ENCODE data around the gene WNK4.

Gene WNK4

GRCh38 chr17:42797067-42798007 is 16.9 kb downstream of the WNK4 start:
- DNase-seq (ENCODE audit: low spot score), result no peak

GRCh38 chr17:42798011-42798382 is 17.6 kb downstream of the WNK4 start:
- no peak for DNase-seq (ENCODE audit: low spot score)

- DNase-seq (ENCODE audit: low spot score), result peak; percentile 79
These were observed 18.3 kb downstream of the WNK4 start, which contains the start of the genes CNTD1 and COA3 for GRCh38 chr17:42798383-42799380. Gene CNTD1 (plus strand): TSS chr17:42798861. CDS start chr17:42799068, 207 bp downstream. Gene COA3 (minus strand): TSS chr17:42798704. CDS start chr17:42798681, 23 bp downstream.

GRCh38 chr17:42803074-42803883 is 22.9 kb downstream of the WNK4 start:
- DNase-seq (ENCODE audit: low spot score), result no peak

- DNase-seq (ENCODE audit: low spot score), result no peak
These were observed 24.5 kb downstream of the WNK4 start for GRCh38 chr17:42804918-42805367.

GRCh38 chr17:42806249-42806648 is 25.8 kb downstream of the WNK4 start:
- no peak for DNase-seq (ENCODE audit: low spot score)

GRCh38 chr17:42809250-42809649 is 28.8 kb downstream of the WNK4 start:
- no peak for DNase-seq (ENCODE audit: low spot score)

GRCh38 chr17:42814633-42815399 is 34.4 kb downstream of the WNK4 start:
- no peak for DNase-seq (ENCODE audit: low spot score)

- no peak for DNase-seq (ENCODE audit: low spot score)
These were observed 37.5 kb downstream of the WNK4 start for GRCh38 chr17:42817866-42818265.

- no peak for DNase-seq (ENCODE audit: low spot score)
These were observed 38.0 kb downstream of the WNK4 start for GRCh38 chr17:42818379-42818778.

GRCh38 chr17:42819939-42820535 is 39.6 kb downstream of the WNK4 start:
- peak; percentile 76 for DNase-seq (ENCODE audit: low spot score)

- DNase-seq (ENCODE audit: low spot score), result no peak
These were observed 40.8 kb downstream of the WNK4 start for GRCh38 chr17:42821176-42821575.

GRCh38 chr17:42827472-42827871 is 47.1 kb downstream of the WNK4 start:
- no peak for DNase-seq (ENCODE audit: low spot score)

GRCh38 chr17:42830971-42831370 is 50.6 kb downstream of the WNK4 start:
- DNase-seq (ENCODE audit: low spot score), result no peak

- no peak for DNase-seq (ENCODE audit: low spot score)
These were observed 52.0 kb downstream of the WNK4 start for GRCh38 chr17:42832213-42832933.

- DNase-seq (ENCODE audit: low spot score), result peak; percentile 93
These were observed 52.7 kb downstream of the WNK4 start, which contains the start of gene PSME3 for GRCh38 chr17:42832934-42833766. Gene PSME3 (plus strand): TSS chr17:42833397. CDS start chr17:42833632, 235 bp downstream.

GRCh38 chr17:42833767-42834422 is 53.5 kb downstream of the WNK4 start:
- DNase-seq (ENCODE audit: low spot score), result no peak

GRCh38 chr17:42835732-42836131 is 55.3 kb downstream of the WNK4 start:
- no peak for DNase-seq (ENCODE audit: low spot score)

Data from hematopoietic multipotent progenitor cell treated with erythropoietin and hydrocortisone succinate and interleukin-3 and kit ligand, for 15 days (in vitro differentiated cells).